GM21529 (cell line): ENCODE measurements around the gene OR10A6.

Experiments used
- ATAC-seq: cut with Tn5 transposase; IDR thresholded peaks from one replicate; pipeline ENCODE4 v1.9.1; 2021; ENCODE audit not compliant: unreplicated experiment

Gene OR10A6

GRCh38 chr11:7910286-7910788, 20.7 kb downstream of the OR10A6 start:
- no peak for ATAC-seq

GRCh38 chr11:7909585-7910285, 21.3 kb downstream of the OR10A6 start:
- no peak for ATAC-seq

GRCh38 chr11:7907121-7907520, 23.9 kb downstream of the OR10A6 start:
- no peak for ATAC-seq

GRCh38 chr11:7906481-7906880, 24.6 kb downstream of the OR10A6 start:
- ATAC-seq = no peak

GRCh38 chr11:7905961-7906429, 25.1 kb downstream of the OR10A6 start:
- no peak for ATAC-seq

GRCh38 chr11:7905549-7905948, 25.5 kb downstream of the OR10A6 start:
- no peak for ATAC-seq

- ATAC-seq = no peak
Observed at GRCh38 chr11:7904917-7905316, 26.2 kb downstream of the OR10A6 start.

- no peak for ATAC-seq
Observed at GRCh38 chr11:7903940-7904339, 27.1 kb downstream of the OR10A6 start.

GRCh38 chr11:7901319-7901854, 29.7 kb downstream of the OR10A6 start:
- ATAC-seq = no peak

- no peak for ATAC-seq
Observed at GRCh38 chr11:7900686-7901085, 30.4 kb downstream of the OR10A6 start.

- no peak for ATAC-seq
Observed at GRCh38 chr11:7899418-7899817, 31.6 kb downstream of the OR10A6 start.

GRCh38 chr11:7898666-7899283, 32.3 kb downstream of the OR10A6 start:
- ATAC-seq = no peak

- no peak for ATAC-seq
Observed at GRCh38 chr11:7896009-7896785, 34.9 kb downstream of the OR10A6 start.

- ATAC-seq = no peak
Observed at GRCh38 chr11:7894251-7894650, 36.8 kb downstream of the OR10A6 start.

GRCh38 chr11:7893796-7894195, 37.3 kb downstream of the OR10A6 start:
- ATAC-seq = no peak

GRCh38 chr11:7892840-7893254, 38.2 kb downstream of the OR10A6 start:
- peak; percentile 73 for ATAC-seq

- peak; percentile 53 for ATAC-seq
Observed at GRCh38 chr11:7892059-7892699, 38.9 kb downstream of the OR10A6 start.

- peak; percentile 32 for ATAC-seq
Observed at GRCh38 chr11:7890417-7891172, 40.5 kb downstream of the OR10A6 start.

- peak; percentile 48 for ATAC-seq
Observed at GRCh38 chr11:7889985-7890384, 41.1 kb downstream of the OR10A6 start.

- ATAC-seq = no peak
Observed at GRCh38 chr11:7882860-7883259, 48.2 kb downstream of the OR10A6 start.
